GM18909 (cell line): ENCODE data around the gene ZFP36L2.

Experiments
- ATAC-seq: cut with Tn5 transposase; IDR thresholded peaks from one replicate; pipeline ENCODE4 v1.9.1; 2021; ENCODE audit warnings: mild to moderate bottlenecking; ENCODE audit not compliant: unreplicated experiment, poor library complexity

ZFP36L2 gene

GRCh38 chr2:43212216-43212835 lies 14.1 kb downstream of the ZFP36L2 start:
- no peak for ATAC-seq

- no peak for ATAC-seq
These were observed 15.7 kb downstream of the ZFP36L2 start for GRCh38 chr2:43210467-43211303.

- ATAC-seq = no peak
These were observed 16.3 kb downstream of the ZFP36L2 start for GRCh38 chr2:43210125-43210466.

- ATAC-seq = no peak
These were observed 17.1 kb downstream of the ZFP36L2 start for GRCh38 chr2:43209204-43209717.

- no peak for ATAC-seq
These were observed 18.7 kb downstream of the ZFP36L2 start for GRCh38 chr2:43207553-43208300.

GRCh38 chr2:43206602-43207001 lies 19.8 kb downstream of the ZFP36L2 start:
- no peak for ATAC-seq

GRCh38 chr2:43203373-43203772 lies 23.0 kb downstream of the ZFP36L2 start:
- no peak for ATAC-seq

GRCh38 chr2:43202289-43202688 lies 24.1 kb downstream of the ZFP36L2 start:
- ATAC-seq = no peak

GRCh38 chr2:43201497-43201896 lies 24.9 kb downstream of the ZFP36L2 start:
- no peak for ATAC-seq

- ATAC-seq = no peak
These were observed 25.4 kb downstream of the ZFP36L2 start for GRCh38 chr2:43201016-43201415.

GRCh38 chr2:43199492-43200488 lies 26.6 kb downstream of the ZFP36L2 start:
- ATAC-seq = no peak

GRCh38 chr2:43198263-43198662 lies 28.1 kb downstream of the ZFP36L2 start:
- no peak for ATAC-seq

- no peak for ATAC-seq
These were observed 28.9 kb downstream of the ZFP36L2 start for GRCh38 chr2:43197588-43197896.

- no peak for ATAC-seq
These were observed 29.4 kb downstream of the ZFP36L2 start for GRCh38 chr2:43196768-43197587.

- ATAC-seq = peak; percentile 68
These were observed 32.1 kb downstream of the ZFP36L2 start for GRCh38 chr2:43194121-43194869.

- ATAC-seq = peak; percentile 1
These were observed 32.7 kb downstream of the ZFP36L2 start for GRCh38 chr2:43193652-43194120.

- no peak for ATAC-seq
These were observed 33.4 kb downstream of the ZFP36L2 start for GRCh38 chr2:43192744-43193651.
